IMR-90 (cell line): ENCODE data around the gene CLDN11. TPM values are rescaled to one million over a fixed set of nuclear protein-coding genes. Genes with fewer than 3 reads are reported as not detected.

Experiments
- ATAC-seq: fragments of 200-7000 bp; cut with Tn5 transposase; 2 replicates; pipeline ENCODE4 v1.9.1; 2020; ENCODE audit warnings: low read depth, mild to moderate bottlenecking, moderate library complexity
- BruUV-seq: library from RNA; stranded (reverse); fragments of 400-500 nt; replicated peaks from 2 replicates; lab custom pipeline; 2021; lab: Mats Ljungman, UMichigan
- CTCF ChIA-PET: fragments of 300-600 bp; formaldehyde crosslinking; extraction: SDS; loops from one replicate; lab custom pipeline; 2021; ENCODE audit warnings: antibody characterized with exemption; lab: Yijun Ruan, JAX
- POLR2A ChIA-PET: fragments of 300-600 bp; sonication (Branson Sonifier 250); formaldehyde crosslinking; loops from one replicate; lab custom pipeline; 2022; ENCODE audit warnings: antibody characterized with exemption; ENCODE audit not compliant: unreplicated experiment; lab: Charles Lee
- DNase-seq: peaks from one replicate; pipeline ENCODE4 v3.0.0; 2013
- H2AFZ ChIP-seq: replicated peaks from 2 replicates; pipeline ENCODE3; 2013; ENCODE audit warnings: low read length, mild to moderate bottlenecking; ENCODE audit not compliant: poor library complexity
- H2AK5ac ChIP-seq: 2 replicates; pipeline ENCODE4 v1.6.1; 2013; ENCODE audit warnings: low read depth, low read length, inconsistent platforms
- H2AK9ac ChIP-seq: replicated peaks from 2 replicates; pipeline ENCODE3; 2013; ENCODE audit warnings: mild to moderate bottlenecking, low read depth, low read length, moderate library complexity; ENCODE audit not compliant: poor library complexity
- H2BK120ac ChIP-seq: 2 replicates; pipeline ENCODE4 v1.6.1; 2013; ENCODE audit warnings: low read depth, low read length, inconsistent platforms
- H2BK15ac ChIP-seq: 3 replicates; pipeline ENCODE4 v1.6.1; 2013; ENCODE audit warnings: low read depth, low read length, inconsistent platforms
- H2BK20ac ChIP-seq: 2 replicates; pipeline ENCODE4 v1.6.1; 2013; ENCODE audit warnings: low read depth, mild to moderate bottlenecking, inconsistent platforms, low read length, moderate library complexity
- H2BK5ac ChIP-seq: 2 replicates; pipeline ENCODE4 v1.6.1; 2013; ENCODE audit warnings: mild to moderate bottlenecking, low read depth, low read length, inconsistent platforms; ENCODE audit not compliant: poor library complexity, severe bottlenecking
- H3K14ac ChIP-seq: replicated peaks from 2 replicates; pipeline ENCODE4 v1.6.1; 2013; ENCODE audit warnings: low read depth, low read length, inconsistent platforms
- H3K18ac ChIP-seq: 2 replicates; pipeline ENCODE4 v1.6.1; 2013; ENCODE audit warnings: low read depth, low read length, control low read depth
- H3K23ac ChIP-seq: 2 replicates; pipeline ENCODE4 v1.6.1; 2013; ENCODE audit warnings: low read depth, low read length, inconsistent platforms
- H3K27ac ChIP-seq: 2 replicates; pipeline ENCODE4 v1.5.1; 2013; ENCODE audit warnings: mild to moderate bottlenecking, control low read depth, low read length; ENCODE audit not compliant: insufficient read depth
- H3K27me3 ChIP-seq: 2 replicates; pipeline ENCODE4 v1.6.1; 2013; ENCODE audit warnings: low read length; ENCODE audit not compliant: control insufficient read depth, insufficient read depth
- H3K36me3 ChIP-seq: 2 replicates; pipeline ENCODE4 v1.6.1; 2013; ENCODE audit warnings: low read length, mixed read lengths; ENCODE audit not compliant: control insufficient read depth, insufficient read depth
- H3K4ac ChIP-seq: 2 replicates; pipeline ENCODE4 v1.6.1; 2013; ENCODE audit warnings: low read depth, low read length, inconsistent platforms
- H3K4me1 ChIP-seq: 2 replicates; pipeline ENCODE4 v1.6.1; 2013; ENCODE audit warnings: low read length, mixed read lengths; ENCODE audit not compliant: control insufficient read depth, insufficient read depth
- H3K4me2 ChIP-seq: 2 replicates; pipeline ENCODE4 v1.6.1; 2013; ENCODE audit warnings: low read depth, mild to moderate bottlenecking, control low read depth, low read length, moderate library complexity
- H3K4me3 ChIP-seq: 2 replicates; pipeline ENCODE4 v1.5.1; 2013; ENCODE audit warnings: low read depth, mild to moderate bottlenecking, control low read depth, low read length, moderate library complexity; ENCODE audit not compliant: insufficient read depth
- H3K56ac ChIP-seq: 2 replicates; pipeline ENCODE4 v1.6.1; 2013; ENCODE audit warnings: low read length, inconsistent platforms; ENCODE audit not compliant: insufficient read depth; ENCODE audit errors: extremely low read depth
- H3K79me1 ChIP-seq, 2 experiments: 2 replicates each; pipeline ENCODE4 v1.6.1; 2013; ENCODE audit warnings: low read length in 2 of 2, inconsistent platforms in 1 of 2, low read depth in 1 of 2
- H3K9ac ChIP-seq: 2 replicates; pipeline ENCODE4 v1.6.1; 2013; ENCODE audit warnings: low read depth, low read length, control low read depth
- H3K9me1 ChIP-seq: 2 replicates; pipeline ENCODE4 v1.6.1; 2013; ENCODE audit warnings: low read length, inconsistent platforms; ENCODE audit not compliant: insufficient read depth
- H3K9me3 ChIP-seq: 2 replicates; pipeline ENCODE4 v1.6.1; 2013; ENCODE audit warnings: low read length; ENCODE audit not compliant: control insufficient read depth, insufficient read depth
- H4K20me1 ChIP-seq: 2 replicates; pipeline ENCODE4 v1.6.1; 2013; ENCODE audit warnings: low read length, inconsistent platforms; ENCODE audit not compliant: insufficient read depth
- H4K5ac ChIP-seq: 2 replicates; pipeline ENCODE4 v1.6.1; 2013; ENCODE audit warnings: mild to moderate bottlenecking, low read depth, low read length, control low read depth
- H4K8ac ChIP-seq, 2 experiments: 2 replicates each; pipeline ENCODE4 v1.6.1; 2013; ENCODE audit warnings: low read depth in 2 of 2, low read length in 2 of 2, control low read depth in 1 of 2, inconsistent platforms in 1 of 2
- H4K91ac ChIP-seq: 2 replicates; pipeline ENCODE4 v1.6.1; 2013; ENCODE audit warnings: low read depth, low read length, inconsistent platforms; ENCODE audit not compliant: insufficient read depth
- CHD1 ChIP-seq: IDR thresholded peaks from 2 replicates; pipeline ENCODE4 v1.6.1; 2012; ENCODE audit warnings: low read depth, low read length, improper control_type of control experiment
- FOS ChIP-seq: fragments of 150-350 bp; IDR thresholded peaks from 2 replicates; pipeline ENCODE4 v1.6.1; 2016; ENCODE audit warnings: low read depth, low read length
- NFE2L2 ChIP-seq: fragments of 150-350 bp; IDR thresholded peaks from 2 replicates; pipeline ENCODE4 v1.6.1; 2016; ENCODE audit warnings: low read depth, mild to moderate bottlenecking, low read length
- RAD21 ChIP-seq: IDR thresholded peaks from 2 replicates; pipeline ENCODE4 v1.6.1; 2012; ENCODE audit warnings: low read length, improper control_type of control experiment
- RFX5 ChIP-seq: IDR thresholded peaks from 2 replicates; pipeline ENCODE4 v1.8.0; 2012; ENCODE audit warnings: low read depth, mild to moderate bottlenecking, low read length, moderate library complexity
- WGBS, 2 experiments: methylation state at CpG; one replicate each; pipeline versions ENCODE4 v1.1.5 to v1.1.7; 2013; ENCODE audit warnings: missing lambda C conversion rate in 2 of 2; ENCODE audit not compliant: insufficient read length in 1 of 2; ENCODE audit errors: extremely low coverage in 2 of 2; 5-methylcytosine and 5-hydroxymethylcytosine counted together
- dilution Hi-C: fragments of 300-500 bp; cut with HindIII; formaldehyde crosslinking; loops from one replicate; pipeline ENCODE4 v1.14.3; 2018; ENCODE audit warnings: low sequenced_read_pairs; ENCODE audit not compliant: unreplicated experiment
- in situ Hi-C: fragments of 300-500 bp; cut with MboI; formaldehyde crosslinking; loops from 3 replicates; pipeline ENCODE4 v1.14.3; 2019; ENCODE audit warnings: low sequenced_read_pairs, inconsistent platforms, mixed read lengths
- intact Hi-C: fragments of 100-400 bp; cut with micrococcal nuclease; formaldehyde crosslinking; loops from 2 replicates; pipeline ENCODE4 v1.10.0; 2022
- polyA plus RNA-seq, 3 experiments: library from polyadenylated mRNA; depleted of rRNA; stranded (reverse); fragments of >200 nt; gene quantifications; 2 replicates each; pipeline ENCODE4 v1.2.3, GENCODE V29; 2012; ENCODE audit warnings: low replicate concordance in 1 of 3
- total RNA-seq: library from RNA; depleted of rRNA; stranded (reverse); fragments of >200 nt; gene quantifications from 2 replicates; pipeline ENCODE4 v1.2.3, GENCODE V29; 2012
- TF ChIP-seq, protein P1 (sequence below): conservative IDR thresholded peaks from 2 replicates; pipeline ENCODE4 v1.5.1; 2012; ENCODE audit warnings: mild to moderate bottlenecking, low read depth, low read length, improper control_type of control experiment
- TF ChIP-seq, protein P2 (sequence below): fragments of 150-350 bp; IDR thresholded peaks from 2 replicates; pipeline ENCODE4 v1.6.1; 2017; ENCODE audit warnings: mild to moderate bottlenecking, antibody characterized with exemption, low read length, low read depth

CLDN11 gene
- total and polyA plus RNA-seq, 2 of the 4 experiments (the other 2 are of a cell fraction) = 245 to 318 TPM

DNA sequence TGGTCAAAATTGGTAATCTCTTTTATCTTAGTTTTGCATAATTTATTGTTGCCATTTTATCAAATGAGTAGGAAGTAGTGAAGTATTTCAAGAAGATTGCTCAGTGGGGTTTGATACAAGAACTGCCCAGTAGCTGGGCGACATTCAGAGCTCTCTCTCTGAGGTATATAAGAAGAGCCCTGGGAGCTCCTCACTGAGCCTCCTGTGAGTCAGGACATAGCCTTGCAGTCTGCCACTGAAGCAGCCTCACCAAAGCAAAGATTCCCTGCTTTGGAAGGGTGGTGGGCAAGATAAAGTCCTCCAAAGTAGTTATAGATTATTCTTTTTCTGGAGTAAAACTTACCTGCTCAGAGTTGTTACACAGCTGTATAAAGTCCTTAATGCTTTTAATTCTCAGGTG, 35.1 kb upstream of the CLDN11 start:
- TF ChIP-seq NFE2L2 (no peak), CHD1 (no peak), FOS (no peak), RFX5 (no peak), RAD21 (no peak)
- TF ChIP-seq, protein P1, sequence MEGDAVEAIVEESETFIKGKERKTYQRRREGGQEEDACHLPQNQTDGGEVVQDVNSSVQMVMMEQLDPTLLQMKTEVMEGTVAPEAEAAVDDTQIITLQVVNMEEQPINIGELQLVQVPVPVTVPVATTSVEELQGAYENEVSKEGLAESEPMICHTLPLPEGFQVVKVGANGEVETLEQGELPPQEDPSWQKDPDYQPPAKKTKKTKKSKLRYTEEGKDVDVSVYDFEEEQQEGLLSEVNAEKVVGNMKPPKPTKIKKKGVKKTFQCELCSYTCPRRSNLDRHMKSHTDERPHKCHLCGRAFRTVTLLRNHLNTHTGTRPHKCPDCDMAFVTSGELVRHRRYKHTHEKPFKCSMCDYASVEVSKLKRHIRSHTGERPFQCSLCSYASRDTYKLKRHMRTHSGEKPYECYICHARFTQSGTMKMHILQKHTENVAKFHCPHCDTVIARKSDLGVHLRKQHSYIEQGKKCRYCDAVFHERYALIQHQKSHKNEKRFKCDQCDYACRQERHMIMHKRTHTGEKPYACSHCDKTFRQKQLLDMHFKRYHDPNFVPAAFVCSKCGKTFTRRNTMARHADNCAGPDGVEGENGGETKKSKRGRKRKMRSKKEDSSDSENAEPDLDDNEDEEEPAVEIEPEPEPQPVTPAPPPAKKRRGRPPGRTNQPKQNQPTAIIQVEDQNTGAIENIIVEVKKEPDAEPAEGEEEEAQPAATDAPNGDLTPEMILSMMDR = no peak
- TF ChIP-seq, protein P2, sequence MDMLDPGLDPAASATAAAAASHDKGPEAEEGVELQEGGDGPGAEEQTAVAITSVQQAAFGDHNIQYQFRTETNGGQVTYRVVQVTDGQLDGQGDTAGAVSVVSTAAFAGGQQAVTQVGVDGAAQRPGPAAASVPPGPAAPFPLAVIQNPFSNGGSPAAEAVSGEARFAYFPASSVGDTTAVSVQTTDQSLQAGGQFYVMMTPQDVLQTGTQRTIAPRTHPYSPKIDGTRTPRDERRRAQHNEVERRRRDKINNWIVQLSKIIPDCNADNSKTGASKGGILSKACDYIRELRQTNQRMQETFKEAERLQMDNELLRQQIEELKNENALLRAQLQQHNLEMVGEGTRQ = no peak
- no TSS peak for BruUV-seq
- no peak overlapping the region for H4K91ac ChIP-seq

More for the DNA sequence above, 35.1 kb upstream of the CLDN11 start:
- peaks cover 20 to 21% of the 10 kb centered on the region in 2 experiments for H3K79me1 ChIP-seq
- no peak overlapping the region for H3K23ac ChIP-seq
- 100% methylated on average over 1 of the region's 1 CpG; no CpG with 5 or more reads in 1 of the 2 experiments for WGBS, 2 experiments
- no peak overlapping the region for H4K8ac ChIP-seq
- H3K4ac ChIP-seq = no peak overlapping the region
- H3K4me2 ChIP-seq = no peak overlapping the region
- H3K4me1 ChIP-seq = no peaks in the 10 kb centered on the region
- no peaks in the 10 kb centered on the region; the same call in 1 of the 2 replicates for H4K20me1 ChIP-seq
- no peak overlapping the region for H2BK120ac ChIP-seq
- no peaks in the 10 kb centered on the region for H3K27me3 ChIP-seq
- H3K9ac ChIP-seq = no peak overlapping the region
- no peak overlapping the region for H3K18ac ChIP-seq
- H3K4me3 ChIP-seq = no peak overlapping the region
- no peak overlapping the region for H2AFZ ChIP-seq
- intact Hi-C loops = no loop called here
- in situ Hi-C loops = no loop called here
- H2BK15ac ChIP-seq = no peak overlapping the region
- H3K27ac ChIP-seq = no peak overlapping the region
- ATAC-seq (peak; percentile 95), DNase-seq (peak; percentile 74)
- no peaks in the 10 kb centered on the region for H3K9me3 ChIP-seq
- H2BK20ac ChIP-seq = no peak overlapping the region
- no peaks in the 10 kb centered on the region for H3K9me1 ChIP-seq
- dilution Hi-C loops = no loop called here
- no peak overlapping the region for H2BK5ac ChIP-seq
- no peak overlapping the region for H2AK9ac ChIP-seq
- CTCF ChIA-PET = interaction anchor here (0.9 to 1.6 kb wide), 3 partner anchors 24 to 27 kb away, joined by 3 to 4 read pairs (median 3); no protein-coding TSS in a partner anchor
- H2AK5ac ChIP-seq = no peak overlapping the region
- H3K56ac ChIP-seq = no peak overlapping the region
- H3K14ac ChIP-seq = no peak overlapping the region
- H3K36me3 ChIP-seq = peaks cover 42% of the 10 kb centered on the region
- POLR2A ChIA-PET = no interaction called here
- no peak overlapping the region for H4K5ac ChIP-seq
